GM12875 (cell line): ENCODE measurements around the gene VPS37B.

ENCODE experiments used
- H3K4me3 ChIP-seq: one replicate; pipeline ENCODE4 v1.5.1; 2011; ENCODE audit warnings: low read depth, low read length, control low read depth
- CTCF ChIP-seq: IDR thresholded peaks from 2 replicates; pipeline ENCODE4 v1.5.1; 2011; ENCODE audit warnings: low read depth, mild to moderate bottlenecking, control low read depth, inconsistent platforms, low read length, moderate library complexity, borderline replicate concordance; ENCODE audit not compliant: insufficient read depth

Gene VPS37B

GRCh38 chr12:122862872-122863701 lies 32.8 kb downstream of the VPS37B start:
- TF ChIP-seq CTCF, result no peak
- H3K4me3 ChIP-seq, result no peak overlapping the region

- no peak overlapping the region for H3K4me3 ChIP-seq
- no peak for TF ChIP-seq CTCF
These were observed 33.8 kb downstream of the VPS37B start for GRCh38 chr12:122862110-122862634.

- H3K4me3 ChIP-seq, result no peak overlapping the region
- no peak for TF ChIP-seq CTCF
These were observed 34.3 kb downstream of the VPS37B start for GRCh38 chr12:122861587-122861970.

GRCh38 chr12:122860854-122861586 lies 34.9 kb downstream of the VPS37B start:
- no peak overlapping the region for H3K4me3 ChIP-seq
- TF ChIP-seq CTCF, result no peak

GRCh38 chr12:122860040-122860853 lies 35.7 kb downstream of the VPS37B start:
- no peak overlapping the region for H3K4me3 ChIP-seq
- peak; percentile 92 for TF ChIP-seq CTCF

GRCh38 chr12:122859303-122860039 lies 36.5 kb downstream of the VPS37B start:
- H3K4me3 ChIP-seq, result no peak overlapping the region
- TF ChIP-seq CTCF, result no peak
